Endodermal cell (in vitro differentiated cells): ENCODE data around the gene USP6NL. TPM values are rescaled to one million over a fixed set of nuclear protein-coding genes. Genes with fewer than 3 reads are reported as not detected.
A peak's percentile ranks its signal among the peaks of the same experiment; 100 is the strongest.

Experiments used
- DNase-seq: peaks from one replicate; pipeline ENCODE4 v3.0.0-alpha.2; 2017
- H3K27ac ChIP-seq: 2 replicates; pipeline ENCODE4 v1.5.1; 2013; ENCODE audit warnings: mild to moderate bottlenecking, low read depth, low read length, moderate library complexity
- H3K27me3 ChIP-seq: 2 replicates; pipeline ENCODE4 v1.6.1; 2013; ENCODE audit warnings: mild to moderate bottlenecking, low read length, moderate library complexity; ENCODE audit not compliant: insufficient read depth, control insufficient read depth, poor library complexity, severe bottlenecking
- H3K36me3 ChIP-seq: 2 replicates; pipeline ENCODE4 v1.7.0; 2013; ENCODE audit warnings: mild to moderate bottlenecking, low read length, moderate library complexity; ENCODE audit not compliant: control insufficient read depth, insufficient read depth
- H3K4me1 ChIP-seq: one replicate; pipeline ENCODE4 v1.7.0; 2013; ENCODE audit warnings: low read length; ENCODE audit not compliant: control insufficient read depth, insufficient read depth
- H3K4me3 ChIP-seq: 2 replicates; pipeline ENCODE4 v1.5.1; 2013; ENCODE audit warnings: mild to moderate bottlenecking, low read length, moderate library complexity
- H3K9ac ChIP-seq: 2 replicates; pipeline ENCODE4 v1.6.1; 2013; ENCODE audit warnings: mild to moderate bottlenecking, low read length, moderate library complexity; ENCODE audit not compliant: poor library complexity, severe bottlenecking; ENCODE audit errors: extremely low read depth
- H3K9me3 ChIP-seq: 2 replicates; pipeline ENCODE4 v1.6.1; 2013; ENCODE audit warnings: mild to moderate bottlenecking, low read length, moderate library complexity; ENCODE audit not compliant: control insufficient read depth
- H3K27ac Mint-ChIP-seq: 2 replicates; pipeline ENCODE4 v1.8.0; 2020; ENCODE audit warnings: mixed read lengths
- H3K27me3 Mint-ChIP-seq: 2 replicates; pipeline ENCODE4 v1.8.0; 2021; ENCODE audit warnings: mild to moderate bottlenecking, mixed read lengths; ENCODE audit not compliant: insufficient read depth
- H3K36me3 Mint-ChIP-seq: 2 replicates; pipeline ENCODE4 v1.8.0; 2020; ENCODE audit warnings: low read depth, mixed read lengths
- H3K4me1 Mint-ChIP-seq: 2 replicates; pipeline ENCODE4 v1.8.0; 2020; ENCODE audit warnings: mixed read lengths
- H3K4me3 Mint-ChIP-seq: 2 replicates; pipeline ENCODE4 v1.8.0; 2020; ENCODE audit warnings: mild to moderate bottlenecking, moderate library complexity, mixed read lengths
- H3K9me3 Mint-ChIP-seq: 2 replicates; pipeline ENCODE4 v1.8.0; 2020; ENCODE audit warnings: mild to moderate bottlenecking, mixed read lengths
- CTCF ChIP-seq: fragments of 200-600 bp; sonication (generic); conservative IDR thresholded peaks from 2 replicates; pipeline ENCODE4 v1.5.0; 2021; ENCODE audit warnings: antibody characterized with exemption, mild to moderate bottlenecking
- WGBS, 2 experiments: methylation state at CpG; one replicate each; pipeline versions ENCODE4 v1.1.5 to v1.1.7; 2013; ENCODE audit warnings: missing lambda C conversion rate in 2 of 2, mixed read lengths in 1 of 2; ENCODE audit not compliant: insufficient coverage in 1 of 2, insufficient read length in 1 of 2; 5-methylcytosine and 5-hydroxymethylcytosine counted together
- total RNA-seq, 2 donors: library from RNA; stranded (reverse); fragmentation: NEBNext Ultra II Directional in 1 of 2; extraction: Animal tissue kit (Norgen Biotek cat#: 25700) in 1 of 2; gene quantifications; 2 replicates in 1 of 2; 3 replicates in 1 of 2; pipeline ENCODE4 v1.2.1, GENCODE V29; 2021

Gene USP6NL
- total RNA-seq, 2 donors from 2014 or later: 20.6 to 22.9 TPM

DNA sequence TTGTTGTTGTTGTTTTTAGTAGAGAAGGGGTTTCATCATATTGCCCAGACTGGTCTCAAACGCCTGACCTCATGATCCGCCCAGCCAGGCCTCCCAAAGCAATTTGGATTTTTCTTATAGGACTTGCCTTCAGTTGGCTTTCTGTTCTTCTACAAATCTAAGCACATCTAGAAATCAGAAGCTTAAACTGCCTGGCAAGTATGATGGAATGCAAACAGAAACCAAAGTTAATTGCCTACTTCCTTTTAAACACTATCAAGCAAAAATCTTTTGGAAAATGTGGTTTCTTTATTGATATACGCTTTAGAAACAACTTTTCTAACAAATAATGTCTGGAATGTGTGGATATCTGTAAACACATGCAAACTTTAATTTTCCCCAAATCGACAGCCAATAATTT, 64.9 kb downstream of the USP6NL start:
- H3K27me3 ChIP-seq: no peaks in the 10 kb centered on the region
- H3K36me3 ChIP-seq: no peaks in the 10 kb centered on the region
- H3K9me3 ChIP-seq: no peaks in the 10 kb centered on the region
- no peak overlapping the region for H3K4me3 Mint-ChIP-seq
- peaks cover 6% of the 10 kb centered on the region for H3K4me1 ChIP-seq
- TF ChIP-seq CTCF: no peak
- WGBS, 2 experiments: 89% methylated on average over 3 of the region's 4 CpGs; no CpG with 5 or more reads in 1 of the 2 experiments
- H3K9me3 Mint-ChIP-seq: peaks cover 3% of the 10 kb centered on the region
- H3K4me1 Mint-ChIP-seq: peaks cover 34% of the 10 kb centered on the region
- no peak overlapping the region for H3K4me3 ChIP-seq
- H3K36me3 Mint-ChIP-seq: peaks cover 5% of the 10 kb centered on the region
- no peak overlapping the region for H3K27ac Mint-ChIP-seq
- no peak overlapping the region for H3K27ac ChIP-seq
- H3K9ac ChIP-seq: no peak overlapping the region
- H3K27me3 Mint-ChIP-seq: no peaks in the 10 kb centered on the region
- no peak for DNase-seq

DNA sequence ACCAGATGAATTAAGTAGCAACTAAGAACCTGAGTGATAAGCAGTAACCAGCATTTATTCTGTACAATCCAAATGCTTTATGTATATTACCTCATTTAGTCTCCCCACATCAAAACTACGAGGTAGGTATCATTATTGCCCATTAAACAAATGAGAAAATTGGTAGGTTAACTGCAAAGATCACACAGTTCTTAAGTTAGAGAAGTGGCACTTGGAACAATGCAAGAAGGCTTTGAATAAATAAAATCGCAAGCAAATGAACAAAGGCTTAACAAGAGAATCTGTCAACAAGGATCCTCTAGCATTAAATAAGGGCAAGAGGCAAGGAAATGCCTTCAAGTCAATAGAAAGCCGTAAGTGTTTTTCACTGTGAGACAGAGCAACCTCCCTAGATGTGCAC, 70.2 kb downstream of the USP6NL start:
- Histone ChIP-seq H3K36me3 (no peaks in the 10 kb centered on the region), H3K9ac (no peak overlapping the region), H3K9me3 (no peaks in the 10 kb centered on the region), H3K27me3 (no peaks in the 10 kb centered on the region), H3K4me1 (peaks cover 10% of the 10 kb centered on the region), H3K4me3 (no peak overlapping the region), H3K27ac (no peak overlapping the region)
- DNase-seq: no peak
- peaks cover 3% of the 10 kb centered on the region for H3K9me3 Mint-ChIP-seq
- no peak overlapping the region for H3K4me3 Mint-ChIP-seq
- no peak overlapping the region for H3K27ac Mint-ChIP-seq
- peaks cover 4% of the 10 kb centered on the region for H3K36me3 Mint-ChIP-seq
- no peaks in the 10 kb centered on the region for H3K27me3 Mint-ChIP-seq
- TF ChIP-seq CTCF: no peak
- 90% methylated on average over 2 to 3 of the region's 3 CpGs for WGBS, 2 experiments
- H3K4me1 Mint-ChIP-seq: peaks cover 36% of the 10 kb centered on the region

DNA sequence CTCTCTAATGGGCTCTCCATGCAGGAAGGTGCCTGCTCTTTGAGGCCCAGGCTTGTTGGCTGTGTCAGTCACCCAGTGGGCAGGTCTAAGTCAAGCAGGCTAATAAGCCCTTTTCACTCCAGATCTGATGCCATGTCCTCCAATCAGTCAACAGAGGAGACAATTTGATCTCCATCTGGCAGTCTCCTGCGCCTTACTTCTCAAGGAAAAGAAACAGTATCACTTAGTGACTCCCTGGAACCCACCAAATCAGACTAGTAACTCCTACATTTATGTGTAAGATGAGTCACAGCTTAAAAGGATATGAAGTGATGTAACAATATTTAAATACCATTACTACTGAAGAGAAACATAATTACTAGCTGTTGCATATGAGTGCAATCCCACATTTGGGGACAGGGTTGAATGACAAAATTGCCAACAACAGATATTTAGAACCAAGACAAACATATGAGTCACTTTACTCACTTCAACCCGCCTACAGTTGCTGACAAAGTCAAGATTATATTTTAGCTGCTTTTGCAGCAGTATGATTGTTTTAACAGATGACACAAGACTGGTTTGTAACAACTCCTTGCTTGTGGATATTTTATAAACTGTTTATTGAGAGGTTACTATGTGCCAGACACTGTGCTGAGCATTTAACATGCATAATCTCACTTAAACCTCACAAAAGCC, 72.1 kb downstream of the USP6NL start:
- Histone ChIP-seq H3K27me3 (no peaks in the 10 kb centered on the region), H3K36me3 (no peaks in the 10 kb centered on the region), H3K4me3 (no peak overlapping the region), H3K9ac (no peak overlapping the region), H3K27ac (no peak overlapping the region), H3K9me3 (no peaks in the 10 kb centered on the region), H3K4me1 (peaks cover 4% of the 10 kb centered on the region)
- Mint-ChIP-seq H3K4me1 (peaks cover 26% of the 10 kb centered on the region), H3K9me3 (no peaks in the 10 kb centered on the region), H3K4me3 (no peak overlapping the region), H3K27ac (peak overlapping the region; percentile 23), H3K36me3 (no peaks in the 10 kb centered on the region), H3K27me3 (no peaks in the 10 kb centered on the region)
- WGBS, 2 experiments: 98% methylated on average over 2 of the region's 2 CpGs; no CpG with 5 or more reads in 1 of the 2 experiments
- no peak for TF ChIP-seq CTCF
- DNase-seq: peak; percentile 61
